CD4-positive, alpha-beta T cell (primary cell): ENCODE results near the gene RD3L. TPM values are rescaled to one million over a fixed set of nuclear protein-coding genes. Genes with fewer than 3 reads are reported as not detected.

ENCODE experiments used
- ATAC-seq: fragments of 200-7000 bp; cut with Tn5 transposase; one replicate; pipeline ENCODE4 v1.10.0; 2022; ENCODE audit warnings: mild to moderate bottlenecking; ENCODE audit not compliant: poor library complexity
- CTCF ChIA-PET: fragments of 350-600 bp; sonication (Branson Sonifier 250); formaldehyde crosslinking; loops from one replicate; lab custom pipeline; 2021; ENCODE audit warnings: antibody characterized with exemption, inconsistent platforms; lab: Charles Lee
- POLR2A ChIA-PET: fragments of 350-600 bp; sonication (Branson Sonifier 250); formaldehyde crosslinking; loops from one replicate; lab custom pipeline; 2021; ENCODE audit warnings: antibody characterized with exemption, inconsistent platforms; lab: Charles Lee
- DNase-seq, 14 experiments: peaks; one replicate each; pipeline ENCODE4 v3.0.0-alpha.2; 2013 to 2020; ENCODE audit warnings: mixed read lengths in 2 of 14
- H3K27ac ChIP-seq, 2 donors: one replicate each; pipeline versions ENCODE4 v1.5.1 to v1.7.0; 2013; ENCODE audit warnings: low read length in 2 of 2, low read depth in 1 of 2, mild to moderate bottlenecking in 1 of 2
- H3K27me3 ChIP-seq, 2 experiments: 1 replicate in 1 of 2; 2 replicates in 1 of 2; pipeline versions ENCODE4 v1.6.1 to v1.7.0; 2013; ENCODE audit warnings: low read length in 2 of 2, control low read depth in 1 of 2, mild to moderate bottlenecking in 1 of 2, moderate library complexity in 1 of 2; ENCODE audit not compliant: insufficient read depth in 2 of 2, control insufficient read depth in 1 of 2
- H3K36me3 ChIP-seq: one replicate; pipeline ENCODE4 v1.6.1; 2013; ENCODE audit warnings: low read length, control low read depth; ENCODE audit not compliant: insufficient read depth
- H3K4me1 ChIP-seq: one replicate; pipeline ENCODE4 v1.6.1; 2013; ENCODE audit warnings: low read length, control low read depth; ENCODE audit not compliant: insufficient read depth
- H3K4me3 ChIP-seq: one replicate; pipeline ENCODE4 v1.5.1; 2013; ENCODE audit warnings: mild to moderate bottlenecking, low read length, moderate library complexity
- H3K9me3 ChIP-seq, 2 experiments: 1 replicate in 1 of 2; 2 replicates in 1 of 2; pipeline versions ENCODE4 v1.6.1 to v1.7.0; 2013; ENCODE audit warnings: low read length in 2 of 2, mild to moderate bottlenecking in 2 of 2, control low read depth in 1 of 2, moderate library complexity in 1 of 2; ENCODE audit not compliant: control insufficient read depth in 1 of 2, insufficient read depth in 1 of 2
- H3K27ac Mint-ChIP-seq: one replicate; pipeline ENCODE4 v1.8.0; 2020; ENCODE audit warnings: mixed read lengths
- H3K27me3 Mint-ChIP-seq: one replicate; pipeline ENCODE4 v1.8.0; 2021; ENCODE audit warnings: mixed read lengths
- H3K36me3 Mint-ChIP-seq: one replicate; pipeline ENCODE4 v1.8.0; 2021; ENCODE audit warnings: low read depth, mixed read lengths
- H3K4me1 Mint-ChIP-seq: one replicate; pipeline ENCODE4 v1.8.0; 2021; ENCODE audit warnings: low read depth, mixed read lengths
- H3K4me3 Mint-ChIP-seq: one replicate; pipeline ENCODE4 v1.8.0; 2020; ENCODE audit warnings: mild to moderate bottlenecking, mixed read lengths
- H3K9me3 Mint-ChIP-seq: one replicate; pipeline ENCODE4 v1.8.0; 2020; ENCODE audit warnings: mixed read lengths
- intact Hi-C, 2 experiments: fragments of 100-400 bp; cut with DNase I in 1 of 2; cut with micrococcal nuclease in 1 of 2; formaldehyde crosslinking; loops; one replicate each; pipeline versions ENCODE4 v1.15.1 to v1.9.0; 2023 to 2025; cut with DNase I, micrococcal nuclease
- total RNA-seq, 174 experiments: library from RNA in 2 of 174; stranded (reverse) in 2 of 174; gene quantifications; one replicate each; pipeline ENCODE4 v1.2.3 and lab custom pipeline; 2021 to 2026
- TF ChIP-seq, protein P1 (sequence below): fragments of 200-600 bp; IDR thresholded peaks from one replicate; pipeline ENCODE4 v1.8.0; 2022; ENCODE audit warnings: antibody characterized with exemption, mild to moderate bottlenecking

The RD3L gene
- total RNA-seq, 2 experiments from 2014 or later: not detected

DNA sequence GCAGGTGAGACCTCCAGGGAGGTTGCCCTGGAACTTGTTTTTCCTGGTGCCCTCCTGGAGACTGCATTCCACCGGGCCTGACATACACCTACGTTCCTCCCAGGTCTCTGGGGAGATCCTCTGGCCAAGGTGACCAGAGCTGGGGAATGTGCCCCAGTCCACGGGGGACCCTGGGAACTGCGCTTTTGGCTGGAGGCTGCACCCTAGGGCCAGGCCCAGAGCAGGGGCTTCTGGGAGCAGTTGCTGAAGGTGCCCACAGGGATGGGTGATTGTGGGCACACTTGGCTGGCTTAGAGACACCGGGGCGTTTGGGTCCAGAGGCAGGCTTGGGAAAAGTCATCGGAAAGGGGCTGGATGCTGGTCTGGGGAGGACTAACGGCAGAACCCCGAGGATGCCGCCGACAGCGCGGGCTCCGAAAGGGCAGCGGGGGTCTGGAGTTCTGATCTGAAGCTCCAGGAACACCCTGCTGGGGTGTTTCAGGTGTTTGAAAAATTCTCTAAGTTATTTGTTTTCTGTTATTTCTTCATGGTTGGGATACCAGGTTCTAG is 50.6 kb downstream of the RD3L start:
- CTCF ChIA-PET: no interaction called here
- no peaks in the 10 kb centered on the region for H3K27me3 Mint-ChIP-seq

DNA sequence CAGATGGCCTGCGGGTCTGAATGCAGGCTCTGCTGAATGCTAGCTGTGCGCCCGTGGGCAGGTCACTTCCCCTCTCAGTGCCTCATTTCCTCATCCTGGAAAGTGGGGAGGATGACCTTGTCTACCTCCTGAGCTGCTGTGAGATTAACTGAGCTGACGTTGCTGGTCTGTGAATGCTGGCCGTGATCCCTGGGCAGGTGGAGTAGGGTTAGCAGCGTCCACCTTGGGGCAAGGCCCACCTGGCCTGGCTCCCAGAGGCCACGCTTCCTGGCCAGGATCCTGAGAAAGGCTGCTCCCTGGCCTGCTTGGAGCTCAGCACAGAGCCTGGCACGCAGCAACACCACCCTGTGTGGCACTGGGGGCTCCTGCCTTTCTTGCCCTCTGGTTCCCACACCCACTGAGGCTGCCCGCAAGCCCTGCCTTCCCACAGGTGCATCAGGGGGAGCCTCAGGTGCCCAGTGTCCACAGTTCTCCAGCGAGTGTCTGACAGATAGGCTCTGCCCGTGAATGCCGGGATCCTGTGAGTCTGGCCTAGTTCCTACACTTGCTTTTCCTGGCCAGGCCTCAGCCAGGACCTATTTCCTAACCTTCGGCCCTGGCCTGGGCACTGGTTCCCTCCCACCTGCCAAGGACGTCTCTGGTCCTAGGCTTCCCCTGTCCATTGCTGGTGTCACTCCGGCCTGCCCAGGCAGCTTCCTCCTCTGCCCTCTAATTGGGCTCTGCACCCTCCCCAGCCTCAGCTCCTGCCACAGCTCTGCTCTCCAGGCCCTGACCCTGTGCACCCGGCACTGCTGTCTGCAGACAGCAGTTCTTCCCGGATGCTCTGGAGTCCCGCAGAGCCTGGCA is 51.3 kb downstream of the RD3L start:
- intact Hi-C loops: no loop called here
- Mint-ChIP-seq H3K27me3 (no peaks in the 10 kb centered on the region), H3K9me3 (no peaks in the 10 kb centered on the region), H3K36me3 (no peaks in the 10 kb centered on the region), H3K4me1 (no peaks in the 10 kb centered on the region), H3K4me3 (no peak overlapping the region), H3K27ac (no peak overlapping the region)
- ATAC-seq: no peak
- ChIA-PET POLR2A (no interaction called here), CTCF (no interaction called here)
- TF ChIP-seq, protein P1, sequence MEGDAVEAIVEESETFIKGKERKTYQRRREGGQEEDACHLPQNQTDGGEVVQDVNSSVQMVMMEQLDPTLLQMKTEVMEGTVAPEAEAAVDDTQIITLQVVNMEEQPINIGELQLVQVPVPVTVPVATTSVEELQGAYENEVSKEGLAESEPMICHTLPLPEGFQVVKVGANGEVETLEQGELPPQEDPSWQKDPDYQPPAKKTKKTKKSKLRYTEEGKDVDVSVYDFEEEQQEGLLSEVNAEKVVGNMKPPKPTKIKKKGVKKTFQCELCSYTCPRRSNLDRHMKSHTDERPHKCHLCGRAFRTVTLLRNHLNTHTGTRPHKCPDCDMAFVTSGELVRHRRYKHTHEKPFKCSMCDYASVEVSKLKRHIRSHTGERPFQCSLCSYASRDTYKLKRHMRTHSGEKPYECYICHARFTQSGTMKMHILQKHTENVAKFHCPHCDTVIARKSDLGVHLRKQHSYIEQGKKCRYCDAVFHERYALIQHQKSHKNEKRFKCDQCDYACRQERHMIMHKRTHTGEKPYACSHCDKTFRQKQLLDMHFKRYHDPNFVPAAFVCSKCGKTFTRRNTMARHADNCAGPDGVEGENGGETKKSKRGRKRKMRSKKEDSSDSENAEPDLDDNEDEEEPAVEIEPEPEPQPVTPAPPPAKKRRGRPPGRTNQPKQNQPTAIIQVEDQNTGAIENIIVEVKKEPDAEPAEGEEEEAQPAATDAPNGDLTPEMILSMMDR: no peak
- H3K9me3 ChIP-seq: no peaks in the 10 kb centered on the region
- H3K36me3 ChIP-seq: no peaks in the 10 kb centered on the region
- no peak overlapping the region for H3K4me3 ChIP-seq
- no peak overlapping the region for H3K27ac ChIP-seq
- no peaks in the 10 kb centered on the region for H3K27me3 ChIP-seq
- no peaks in the 10 kb centered on the region for H3K4me1 ChIP-seq
- DNase-seq: no peak

More for the DNA sequence above, 50.6 kb downstream of the RD3L start:
- POLR2A ChIA-PET: no interaction called here
- TF ChIP-seq, protein P1: no peak
- DNase-seq (no peak), ATAC-seq (no peak)
- Histone ChIP-seq H3K27ac (no peak overlapping the region), H3K36me3 (no peaks in the 10 kb centered on the region), H3K9me3 (no peaks in the 10 kb centered on the region), H3K27me3 (no peaks in the 10 kb centered on the region), H3K4me3 (no peak overlapping the region), H3K4me1 (no peaks in the 10 kb centered on the region)
- Mint-ChIP-seq H3K4me1 (no peaks in the 10 kb centered on the region), H3K27ac (no peak overlapping the region), H3K36me3 (no peaks in the 10 kb centered on the region), H3K9me3 (no peaks in the 10 kb centered on the region), H3K4me3 (no peak overlapping the region)
- intact Hi-C loops: no loop called here

Other genes with a start within 250 kb of the RD3L start
- 1 to 10 TPM; 4.6 to 4.8 TPM for gene XRCC3, start 227.1 kb downstream of the RD3L start, total RNA-seq
- 1 to 10 TPM; 2.6 to 3.0 TPM for gene ZFYVE21, start 226.7 kb downstream of the RD3L start, total RNA-seq
- gene PPP1R13B, start 95.0 kb downstream of the RD3L start, total RNA-seq: 10 to 100 TPM; 14.3 to 14.4 TPM
- gene TDRD9, start 14.1 kb downstream of the RD3L start, total RNA-seq: under 1 TPM; 0.17 to 0.27 TPM
- gene ASPG, start 143.2 kb upstream of the RD3L start, total RNA-seq: not detected
- gene KIF26A, start 196.1 kb upstream of the RD3L start, total RNA-seq: under 1 TPM; 0.25 to 0.31 TPM